Liver (tissue), 9 donors: Measurements from ENCODE around the gene UROC1. TPM values are rescaled to one million over a fixed set of nuclear protein-coding genes. Genes with fewer than 3 reads are reported as not detected.

Source experiments
- DNase-seq: peaks from one replicate; pipeline ENCODE4 v3.0.0-alpha.2; 2017; ENCODE audit warnings: low spot score
- H3K27ac ChIP-seq, 2 donors: one replicate each; pipeline ENCODE4 v1.7.0; 2013; ENCODE audit warnings: inconsistent platforms in 2 of 2, low read length in 2 of 2, control low read depth in 1 of 2, low read depth in 1 of 2, mild to moderate bottlenecking in 1 of 2
- H3K27me3 ChIP-seq, 4 donors: one replicate each; pipeline versions ENCODE4 v1.6.1 to v1.7.0; 2013; ENCODE audit warnings: low read length in 3 of 4, inconsistent platforms in 1 of 4, mild to moderate bottlenecking in 1 of 4, moderate library complexity in 1 of 4; ENCODE audit not compliant: control insufficient read depth in 4 of 4, insufficient read depth in 4 of 4
- H3K36me3 ChIP-seq, 4 donors: one replicate each; pipeline versions ENCODE4 v1.6.1 to v1.7.0; 2013; ENCODE audit warnings: low read length in 3 of 4, mild to moderate bottlenecking in 3 of 4, low read depth in 1 of 4, moderate library complexity in 1 of 4; ENCODE audit not compliant: control insufficient read depth in 4 of 4, insufficient read depth in 3 of 4
- H3K4me1 ChIP-seq, 4 donors: one replicate each; pipeline versions ENCODE4 v1.6.1 to v1.7.0; 2013; ENCODE audit warnings: low read length in 3 of 4, mild to moderate bottlenecking in 3 of 4, moderate library complexity in 1 of 4; ENCODE audit not compliant: control insufficient read depth in 4 of 4, insufficient read depth in 4 of 4
- H3K4me3 ChIP-seq, 3 donors: one replicate each; pipeline versions ENCODE4 v1.6.1 to v1.7.0; 2013; ENCODE audit warnings: low read length in 3 of 3, control low read depth in 1 of 3, low read depth in 1 of 3, mild to moderate bottlenecking in 1 of 3
- H3K9ac ChIP-seq, 2 donors: one replicate each; pipeline ENCODE4 v1.7.0; 2013; ENCODE audit warnings: low read length in 2 of 2, mild to moderate bottlenecking in 2 of 2, moderate library complexity in 2 of 2, control low read depth in 1 of 2, low read depth in 1 of 2
- H3K9me3 ChIP-seq, 4 donors: one replicate each; pipeline versions ENCODE4 v1.6.1 to v1.7.0; 2013; ENCODE audit warnings: low read length in 3 of 4; ENCODE audit not compliant: control insufficient read depth in 4 of 4
- ATF3 ChIP-seq: IDR thresholded peaks from 2 replicates; pipeline ENCODE4 v1.6.1; 2016; ENCODE audit warnings: antibody characterized with exemption
- FOXA2 ChIP-seq: IDR thresholded peaks from 2 replicates; pipeline ENCODE4 v1.6.1; 2016; ENCODE audit warnings: antibody characterized with exemption
- GABPA ChIP-seq, 2 donors: IDR thresholded peaks in 1 of 2; conservative IDR thresholded peaks in 1 of 2; 2 replicates each; pipeline ENCODE4 v1.6.1; 2016; ENCODE audit warnings: antibody characterized with exemption in 2 of 2, mild to moderate bottlenecking in 1 of 2, moderate library complexity in 1 of 2
- HNF4A ChIP-seq, 2 donors: conservative IDR thresholded peaks; 2 replicates each; pipeline ENCODE4 v1.6.1; 2016; ENCODE audit warnings: antibody characterized with exemption in 2 of 2, mild to moderate bottlenecking in 2 of 2
- HNF4G ChIP-seq: IDR thresholded peaks from 2 replicates; pipeline ENCODE4 v1.6.1; 2016; ENCODE audit warnings: antibody characterized with exemption
- JUND ChIP-seq, 2 donors: IDR thresholded peaks; 2 replicates each; pipeline ENCODE4 v1.6.1; 2016; ENCODE audit warnings: antibody characterized with exemption in 2 of 2
- RAD21 ChIP-seq, 2 donors: IDR thresholded peaks; 2 replicates each; pipeline ENCODE4 v1.6.1; 2016; ENCODE audit warnings: antibody characterized with exemption in 2 of 2, mild to moderate bottlenecking in 2 of 2
- RXRA ChIP-seq, 2 donors: IDR thresholded peaks; 2 replicates each; pipeline ENCODE4 v1.6.1; 2017 to 2018; ENCODE audit warnings: antibody characterized with exemption in 2 of 2, mild to moderate bottlenecking in 1 of 2
- SP1 ChIP-seq: IDR thresholded peaks from 2 replicates; pipeline ENCODE4 v1.6.1; 2018; ENCODE audit warnings: antibody characterized with exemption, mild to moderate bottlenecking
- YY1 ChIP-seq: IDR thresholded peaks from 2 replicates; pipeline ENCODE4 v1.6.1; 2016; ENCODE audit warnings: antibody characterized with exemption, mild to moderate bottlenecking
- WGBS: extraction: QIAGEN DNeasy Blood & Tissue Kit; methylation state at CpG from one replicate; pipeline ENCODE4 v1.1.7; 2013; 5-methylcytosine and 5-hydroxymethylcytosine counted together
- polyA plus RNA-seq, 2 donors: library from polyadenylated mRNA; stranded (reverse) in 1 of 2; unstranded in 1 of 2; fragments of 200-250 nt in 1 of 2; fragments of >200 nt in 1 of 2; fragmentation: Nextera tagmentation in 1 of 2; extraction: Ambion mirVana in 1 of 2; gene quantifications; one replicate each; pipeline versions ENCODE4 v1.2.1 to v1.2.3, GENCODE V29; 2013 to 2015
- total RNA-seq, 2 donors: library from RNA; depleted of rRNA; stranded (reverse); fragments of >200 nt; gene quantifications; one replicate each; pipeline ENCODE4 v1.2.3, GENCODE V29; 2014
- TF ChIP-seq, protein P1 (sequence below): fragments of 150-350 bp; IDR thresholded peaks from 2 replicates; pipeline ENCODE4 v1.5.1; 2017; ENCODE audit warnings: improper control_type of control experiment, low read depth, low read length; ENCODE audit not compliant: missing input control
- TF ChIP-seq, protein P2 (sequence below): IDR thresholded peaks from 2 replicates; pipeline ENCODE4 v1.6.1; 2016; ENCODE audit warnings: antibody characterized with exemption
- TF ChIP-seq, protein P3 (sequence below): IDR thresholded peaks from 2 replicates; pipeline ENCODE4 v1.6.1; 2016; ENCODE audit warnings: antibody characterized with exemption
- TF ChIP-seq, protein P4 (sequence below): IDR thresholded peaks from 2 replicates; pipeline ENCODE4 v1.6.1; 2016; ENCODE audit warnings: antibody characterized with exemption, mild to moderate bottlenecking
- donor health status: healthy.
- donor health status: healthy.
- donor health status: healthy.
- donor health status: healthy.
- donor health status: healthy.

UROC1 gene
- total and polyA plus RNA-seq, 4 donors, result 5.9 to 28.4 (median 18.2) TPM

DNA sequence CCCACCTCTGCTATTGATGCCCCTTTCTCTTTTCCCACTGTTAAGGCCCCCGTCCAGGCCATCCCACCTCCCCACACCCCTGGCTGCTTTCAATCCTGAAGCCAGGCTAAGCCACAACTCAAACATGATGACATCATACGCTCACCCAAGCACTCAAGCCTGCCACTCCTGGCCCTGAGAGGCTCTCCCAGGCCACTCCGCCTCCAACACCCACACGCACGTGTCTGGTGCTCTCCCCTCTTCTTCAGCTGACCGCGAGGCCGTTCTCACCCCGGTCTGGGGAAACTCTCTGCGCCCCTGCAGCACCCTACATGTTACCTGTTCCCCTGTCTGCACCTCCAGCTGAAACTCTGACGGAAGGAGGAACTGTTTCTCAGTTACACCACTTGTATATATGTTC, 48.1 kb downstream of the UROC1 start:
- WGBS, result 96% methylated on average over 11 of the region's 11 CpGs
- TF ChIP-seq, protein P1, sequence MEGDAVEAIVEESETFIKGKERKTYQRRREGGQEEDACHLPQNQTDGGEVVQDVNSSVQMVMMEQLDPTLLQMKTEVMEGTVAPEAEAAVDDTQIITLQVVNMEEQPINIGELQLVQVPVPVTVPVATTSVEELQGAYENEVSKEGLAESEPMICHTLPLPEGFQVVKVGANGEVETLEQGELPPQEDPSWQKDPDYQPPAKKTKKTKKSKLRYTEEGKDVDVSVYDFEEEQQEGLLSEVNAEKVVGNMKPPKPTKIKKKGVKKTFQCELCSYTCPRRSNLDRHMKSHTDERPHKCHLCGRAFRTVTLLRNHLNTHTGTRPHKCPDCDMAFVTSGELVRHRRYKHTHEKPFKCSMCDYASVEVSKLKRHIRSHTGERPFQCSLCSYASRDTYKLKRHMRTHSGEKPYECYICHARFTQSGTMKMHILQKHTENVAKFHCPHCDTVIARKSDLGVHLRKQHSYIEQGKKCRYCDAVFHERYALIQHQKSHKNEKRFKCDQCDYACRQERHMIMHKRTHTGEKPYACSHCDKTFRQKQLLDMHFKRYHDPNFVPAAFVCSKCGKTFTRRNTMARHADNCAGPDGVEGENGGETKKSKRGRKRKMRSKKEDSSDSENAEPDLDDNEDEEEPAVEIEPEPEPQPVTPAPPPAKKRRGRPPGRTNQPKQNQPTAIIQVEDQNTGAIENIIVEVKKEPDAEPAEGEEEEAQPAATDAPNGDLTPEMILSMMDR, result no peak
- TF ChIP-seq, protein P2, sequence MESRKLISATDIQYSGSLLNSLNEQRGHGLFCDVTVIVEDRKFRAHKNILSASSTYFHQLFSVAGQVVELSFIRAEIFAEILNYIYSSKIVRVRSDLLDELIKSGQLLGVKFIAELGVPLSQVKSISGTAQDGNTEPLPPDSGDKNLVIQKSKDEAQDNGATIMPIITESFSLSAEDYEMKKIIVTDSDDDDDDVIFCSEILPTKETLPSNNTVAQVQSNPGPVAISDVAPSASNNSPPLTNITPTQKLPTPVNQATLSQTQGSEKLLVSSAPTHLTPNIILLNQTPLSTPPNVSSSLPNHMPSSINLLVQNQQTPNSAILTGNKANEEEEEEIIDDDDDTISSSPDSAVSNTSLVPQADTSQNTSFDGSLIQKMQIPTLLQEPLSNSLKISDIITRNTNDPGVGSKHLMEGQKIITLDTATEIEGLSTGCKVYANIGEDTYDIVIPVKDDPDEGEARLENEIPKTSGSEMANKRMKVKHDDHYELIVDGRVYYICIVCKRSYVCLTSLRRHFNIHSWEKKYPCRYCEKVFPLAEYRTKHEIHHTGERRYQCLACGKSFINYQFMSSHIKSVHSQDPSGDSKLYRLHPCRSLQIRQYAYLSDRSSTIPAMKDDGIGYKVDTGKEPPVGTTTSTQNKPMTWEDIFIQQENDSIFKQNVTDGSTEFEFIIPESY, result no peak
- TF ChIP-seq, protein P3, sequence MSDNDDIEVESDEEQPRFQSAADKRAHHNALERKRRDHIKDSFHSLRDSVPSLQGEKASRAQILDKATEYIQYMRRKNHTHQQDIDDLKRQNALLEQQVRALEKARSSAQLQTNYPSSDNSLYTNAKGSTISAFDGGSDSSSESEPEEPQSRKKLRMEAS, result no peak
- TF ChIP-seq RAD21 (IDR thresholded peaks at IDR 0.05), result no peak
- TF ChIP-seq RXRA (IDR thresholded peaks at IDR 0.05), result no peak
- no peak for TF ChIP-seq FOXA2
- TF ChIP-seq, protein P4, sequence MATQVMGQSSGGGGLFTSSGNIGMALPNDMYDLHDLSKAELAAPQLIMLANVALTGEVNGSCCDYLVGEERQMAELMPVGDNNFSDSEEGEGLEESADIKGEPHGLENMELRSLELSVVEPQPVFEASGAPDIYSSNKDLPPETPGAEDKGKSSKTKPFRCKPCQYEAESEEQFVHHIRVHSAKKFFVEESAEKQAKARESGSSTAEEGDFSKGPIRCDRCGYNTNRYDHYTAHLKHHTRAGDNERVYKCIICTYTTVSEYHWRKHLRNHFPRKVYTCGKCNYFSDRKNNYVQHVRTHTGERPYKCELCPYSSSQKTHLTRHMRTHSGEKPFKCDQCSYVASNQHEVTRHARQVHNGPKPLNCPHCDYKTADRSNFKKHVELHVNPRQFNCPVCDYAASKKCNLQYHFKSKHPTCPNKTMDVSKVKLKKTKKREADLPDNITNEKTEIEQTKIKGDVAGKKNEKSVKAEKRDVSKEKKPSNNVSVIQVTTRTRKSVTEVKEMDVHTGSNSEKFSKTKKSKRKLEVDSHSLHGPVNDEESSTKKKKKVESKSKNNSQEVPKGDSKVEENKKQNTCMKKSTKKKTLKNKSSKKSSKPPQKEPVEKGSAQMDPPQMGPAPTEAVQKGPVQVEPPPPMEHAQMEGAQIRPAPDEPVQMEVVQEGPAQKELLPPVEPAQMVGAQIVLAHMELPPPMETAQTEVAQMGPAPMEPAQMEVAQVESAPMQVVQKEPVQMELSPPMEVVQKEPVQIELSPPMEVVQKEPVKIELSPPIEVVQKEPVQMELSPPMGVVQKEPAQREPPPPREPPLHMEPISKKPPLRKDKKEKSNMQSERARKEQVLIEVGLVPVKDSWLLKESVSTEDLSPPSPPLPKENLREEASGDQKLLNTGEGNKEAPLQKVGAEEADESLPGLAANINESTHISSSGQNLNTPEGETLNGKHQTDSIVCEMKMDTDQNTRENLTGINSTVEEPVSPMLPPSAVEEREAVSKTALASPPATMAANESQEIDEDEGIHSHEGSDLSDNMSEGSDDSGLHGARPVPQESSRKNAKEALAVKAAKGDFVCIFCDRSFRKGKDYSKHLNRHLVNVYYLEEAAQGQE, result no peak
- Histone ChIP-seq H3K4me1 (peaks cover 28 to 80% (median 68%) of the 10 kb centered on the region in 4 donors), H3K9ac (no peak overlapping the region), H3K4me3 (no peak overlapping the region), H3K27me3 (no peaks in the 10 kb centered on the region), H3K9me3 (no peaks in the 10 kb centered on the region), H3K36me3 (peaks cover 9 to 44% (median 29%) of the 10 kb centered on the region in 4 donors), H3K27ac (peak overlapping the region; percentile 72 to 88)
- no peak for DNase-seq

DNA sequence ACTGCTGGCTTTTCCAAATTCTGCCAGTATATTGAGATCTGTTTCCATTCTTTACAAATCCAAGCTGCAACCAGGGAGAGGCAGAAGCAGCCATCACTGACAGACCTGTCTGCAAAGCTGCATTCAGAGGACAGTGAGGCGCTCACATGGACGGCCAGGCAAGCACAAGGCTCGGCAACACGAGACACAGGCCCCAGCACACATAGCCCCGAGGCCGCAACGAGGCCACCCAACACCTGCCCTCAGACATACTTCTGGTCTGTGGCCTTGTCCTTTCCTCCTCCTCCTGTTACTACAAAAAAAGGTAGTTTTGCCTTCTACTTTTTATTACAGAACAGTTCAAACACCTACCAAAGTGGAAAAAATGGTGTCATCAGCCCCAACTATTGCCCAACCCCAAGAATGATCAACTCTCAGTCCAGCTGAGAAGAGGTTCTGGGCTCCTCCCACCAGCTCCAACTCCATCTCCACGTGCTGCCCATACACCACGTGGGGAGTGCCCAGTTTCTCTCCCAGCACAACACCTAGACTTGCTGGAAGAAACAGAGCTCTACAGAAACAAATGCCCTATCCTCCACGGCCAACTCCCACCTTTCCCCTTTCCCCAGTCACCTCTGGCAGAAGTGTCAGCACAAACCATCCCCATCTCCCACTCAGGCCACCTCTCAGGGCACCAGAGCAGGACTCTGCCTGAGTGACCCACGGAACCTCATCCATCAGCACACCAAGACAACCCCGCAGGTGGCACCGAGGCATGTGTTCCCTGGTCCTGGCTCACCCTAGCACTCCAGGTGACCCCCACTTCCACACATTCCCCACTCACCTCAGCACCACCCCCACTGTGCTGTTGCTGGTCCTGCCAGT, 49.3 kb downstream of the UROC1 start:
- H3K9me3 ChIP-seq, result no peaks in the 10 kb centered on the region
- peaks cover 9 to 45% (median 29%) of the 10 kb centered on the region in 4 donors for H3K36me3 ChIP-seq
- peaks cover 31 to 77% (median 70%) of the 10 kb centered on the region in 4 donors for H3K4me1 ChIP-seq
- 77% methylated on average over 13 of the region's 13 CpGs for WGBS
- no peak for DNase-seq
- H3K4me3 ChIP-seq, result no peak overlapping the region
- no peak overlapping the region for H3K9ac ChIP-seq
- H3K27ac ChIP-seq, result peak overlapping the region; percentile 72 to 88
- H3K27me3 ChIP-seq, result no peaks in the 10 kb centered on the region
- peak; percentile 95 for TF ChIP-seq ATF3
- TF ChIP-seq, protein P4, result no peak
- TF ChIP-seq FOXA2, result no peak
- TF ChIP-seq, protein P2, result peak; percentile 56
- TF ChIP-seq YY1, result peak; percentile 59
- TF ChIP-seq, protein P3, result peak; percentile 97
- TF ChIP-seq HNF4A (conservative IDR thresholded peaks at IDR 0.05), result peak; percentile 45 to 71
- peak; percentile 94 to 98 for TF ChIP-seq JUND (IDR thresholded peaks at IDR 0.05)
- TF ChIP-seq HNF4G, result no peak
- no peak for TF ChIP-seq GABPA (IDR thresholded peaks at IDR 0.05 in 1 of 2, conservative IDR thresholded peaks at IDR 0.05 in 1 of 2)
- peak; percentile 79 to 91 for TF ChIP-seq RXRA (IDR thresholded peaks at IDR 0.05)
- peak; percentile 79 for TF ChIP-seq SP1
